Adrenal gland (tissue), 12 donors: ENCODE results near the gene NUCB1. TPM values are rescaled to one million over a fixed set of nuclear protein-coding genes. Genes with fewer than 3 reads are reported as not detected.
"Not testable (repeated sequence)": the region's sequence is repeated elsewhere in the genome, so short reads cannot be mapped to it uniquely, and the experiment has no call there.

Source experiments
- DNase-seq, 7 donors: peaks; one replicate each; pipeline ENCODE4 v3.0.0-alpha.2; 2019 to 2020
- H3K27ac ChIP-seq, 5 donors: fragments of 200-600 bp; sonication (generic) in 4 of 5; 1 replicate in 3 of 5; 2 replicates in 2 of 5; pipeline versions ENCODE4 v1.5.1 to v1.8.0; 2016 to 2020; ENCODE audit warnings: mild to moderate bottlenecking in 1 of 5
- H3K27me3 ChIP-seq: fragments of 200-600 bp; 2 replicates; pipeline ENCODE4 v1.8.0; 2021
- H3K36me3 ChIP-seq, 2 donors: fragments of 200-600 bp; replicated peaks in 1 of 2; 1 replicate in 1 of 2; 2 replicates in 1 of 2; pipeline versions ENCODE4 v1.5.1 to v1.8.0; 2018 to 2022
- H3K4me1 ChIP-seq, 2 donors: fragments of 200-600 bp; replicated peaks in 1 of 2; 1 replicate in 1 of 2; 2 replicates in 1 of 2; pipeline versions ENCODE4 v1.5.1 to v1.8.0; 2018 to 2021
- H3K4me3 ChIP-seq, 4 donors: fragments of 200-600 bp; sonication (generic) in 3 of 4; one replicate each; pipeline ENCODE4 v1.5.1; 2016 to 2018
- H3K9me3 ChIP-seq, 3 donors: fragments of 200-600 bp; sonication (generic) in 1 of 3; replicated peaks in 1 of 3; 1 replicate in 2 of 3; 2 replicates in 1 of 3; pipeline versions ENCODE4 v1.5.1 to v1.8.0; 2016 to 2021
- CTCF ChIP-seq, 6 experiments: fragments of 450-650 bp in 4 of 6; fragments of 200-600 bp in 2 of 6; sonication (generic) in 1 of 6; IDR thresholded peaks; 1 replicate in 5 of 6; 2 replicates in 1 of 6; pipeline versions ENCODE4 v1.5.1 to v1.8.0; 2016 to 2021; ENCODE audit warnings: antibody characterized with exemption in 6 of 6, mild to moderate bottlenecking in 2 of 6, moderate library complexity in 1 of 6
- POLR2A ChIP-seq, 2 donors: fragments of 450-650 bp; IDR thresholded peaks; one replicate each; pipeline ENCODE4 v1.6.1; 2017; ENCODE audit warnings: antibody characterized with exemption in 2 of 2, mild to moderate bottlenecking in 2 of 2, moderate library complexity in 1 of 2
- WGBS, 4 donors: extraction: QIAGEN DNeasy Blood & Tissue Kit in 2 of 4; methylation state at CpG; one replicate each; pipeline versions ENCODE4 v1.1.5 to v1.1.7; 2013 to 2017; 5-methylcytosine and 5-hydroxymethylcytosine counted together
- intact Hi-C, 2 donors: fragments of 100-400 bp; cut with DNase I; formaldehyde crosslinking; loops; one replicate each; pipeline versions ENCODE4 v1.14.1 to v1.15.0; 2022 to 2023
- polyA plus RNA-seq, 3 donors: library from polyadenylated mRNA; stranded (reverse); fragments of 200-250 nt in 2 of 3; fragments of 350-450 nt in 1 of 3; fragmentation: Illumina TruSeq in 1 of 3; extraction: RNeasy Lipid Tissue Mini Kit (QIAGEN cat#74804) in 1 of 3; gene quantifications; one replicate each; pipeline ENCODE4 v1.2.3, GENCODE V29; 2013 to 2014
- total RNA-seq, 9 donors: library from RNA; depleted of rRNA in 4 of 9; stranded (reverse); fragments of >200 nt in 4 of 9; fragments of 120-200 nt in 1 of 9; fragmentation: NEBNext Ultra II Directional in 1 of 9; extraction: Animal tissue kit (Norgen Biotek cat#: 25700) in 1 of 9; gene quantifications; one replicate each; pipeline versions ENCODE4 v1.1.0 to v1.2.4, GENCODE V29; 2013 to 2023
- donor health status: healthy with polysubstance abuse.
- donor health status: Bipolar disorder and iron deficiency.
- donor health status: DM: yes; HTN: yes; CAD: no.
- donor health status: DM: no; HTN: no; CAD: no.
- donor health status: DM: no; HTN: no; CAD: no.
- donor health status: DM: yes; HTN: yes; CAD: no.

Gene NUCB1
- total and polyA plus RNA-seq, 12 donors: 98.8 to 581 (median 249) TPM

DNA sequence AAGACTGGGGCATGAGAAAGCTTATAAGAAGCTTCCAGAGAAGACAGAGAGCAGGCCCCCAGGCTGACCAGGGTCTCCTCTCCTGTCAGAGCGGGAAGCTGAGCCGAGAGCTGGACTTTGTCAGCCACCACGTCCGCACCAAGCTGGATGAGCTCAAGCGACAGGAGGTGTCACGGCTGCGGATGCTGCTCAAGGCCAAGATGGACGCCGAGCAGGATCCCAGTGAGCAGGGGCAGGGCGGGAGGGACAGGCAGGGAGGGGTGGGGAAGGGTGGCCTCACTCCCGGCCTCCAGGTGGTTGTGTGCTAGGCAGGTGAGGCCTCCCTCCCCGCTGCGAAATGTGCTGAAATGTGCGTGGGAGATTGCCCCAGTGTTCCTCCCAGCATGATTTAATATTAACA lies 5.6 kb downstream of the NUCB1 start:
- intact Hi-C loops: no loop called here
- H3K4me3 ChIP-seq: no peak overlapping the region
- WGBS, 4 donors: 83 to 94% (median 92%) methylated on average over 9 to 14 of the region's 14 CpGs
- H3K27me3 ChIP-seq: no peaks in the 10 kb centered on the region
- no peak for DNase-seq
- H3K4me1 ChIP-seq: peaks cover 2 to 11% of the 10 kb centered on the region in 2 donors
- peaks cover 0 to 46% of the 10 kb centered on the region in 2 donors for H3K36me3 ChIP-seq
- H3K9me3 ChIP-seq: no peaks in the 10 kb centered on the region
- no peak overlapping the region for H3K27ac ChIP-seq
- no peak for TF ChIP-seq POLR2A (IDR thresholded peaks at IDR 0.05)
- TF ChIP-seq CTCF (IDR thresholded peaks at IDR 0.05): no peak

DNA sequence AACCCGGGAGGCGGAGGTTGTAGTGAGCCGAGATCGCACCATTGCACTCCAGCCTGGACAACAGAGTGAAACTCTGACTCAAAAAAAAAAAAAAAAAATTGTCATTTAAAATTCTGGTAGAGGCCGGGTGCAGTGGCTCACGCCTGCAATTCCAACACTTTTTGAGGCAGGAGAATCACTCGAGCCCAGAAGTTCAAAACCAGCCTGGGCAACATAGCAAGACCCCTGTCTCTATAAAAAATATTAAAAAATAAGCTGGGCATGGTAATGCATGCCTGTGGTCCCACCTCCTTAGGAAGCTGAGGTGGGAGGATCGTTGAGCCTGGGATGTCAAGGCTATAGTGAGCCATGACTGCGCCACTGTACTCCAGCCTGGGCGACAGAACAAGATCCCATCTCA lies 6.2 kb downstream of the NUCB1 start:
- Histone ChIP-seq H3K36me3 (peaks cover 0 to 53% of the 10 kb centered on the region in 2 donors), H3K4me3 (no peak overlapping the region), H3K27ac (no peak overlapping the region), H3K27me3 (no peaks in the 10 kb centered on the region), H3K4me1 (peaks cover under 1 to 6% of the 10 kb centered on the region in 2 donors), H3K9me3 (no peaks in the 10 kb centered on the region)
- 94 to 99% (median 96%) methylated on average over 10 of the region's 10 CpGs for whole genome bisulfite sequencing, 4 donors
- TF ChIP-seq CTCF (IDR thresholded peaks at IDR 0.05) (no peak), POLR2A (IDR thresholded peaks at IDR 0.05) (no peak)
- intact Hi-C loops: no loop called here
- DNase-seq: no peak

DNA sequence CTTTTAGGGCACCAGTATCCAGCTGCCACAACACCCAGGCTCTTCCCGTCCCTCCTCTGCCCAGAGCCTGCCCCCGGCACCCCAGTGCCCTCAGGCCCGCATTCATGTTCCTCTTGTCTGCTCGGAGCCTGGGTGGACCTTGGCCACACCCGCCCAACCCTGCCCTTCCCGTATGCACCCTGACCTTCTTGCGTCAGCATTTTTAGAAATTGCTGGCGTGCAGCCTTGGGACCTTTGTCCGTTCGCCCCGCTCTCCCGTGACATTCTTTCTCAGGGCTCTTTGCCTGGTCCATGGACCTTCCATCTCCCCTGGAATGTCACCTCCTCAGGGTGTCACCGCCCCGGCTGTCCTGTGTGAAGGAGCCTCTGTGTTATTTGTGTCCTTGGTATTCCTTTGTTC lies 7.6 kb downstream of the NUCB1 start:
- Histone ChIP-seq H3K4me1 (no peaks in the 10 kb centered on the region), H3K36me3 (peaks cover 0 to 66% of the 10 kb centered on the region in 2 donors), H3K27me3 (no peaks in the 10 kb centered on the region), H3K27ac (no peak overlapping the region), H3K4me3 (no peak overlapping the region), H3K9me3 (no peaks in the 10 kb centered on the region)
- DNase-seq: no peak
- 74 to 88% (median 75%) methylated on average over 13 to 14 of the region's 14 CpGs for WGBS, 4 donors
- TF ChIP-seq CTCF (IDR thresholded peaks at IDR 0.05): no peak
- intact Hi-C loops: no loop called here

DNA sequence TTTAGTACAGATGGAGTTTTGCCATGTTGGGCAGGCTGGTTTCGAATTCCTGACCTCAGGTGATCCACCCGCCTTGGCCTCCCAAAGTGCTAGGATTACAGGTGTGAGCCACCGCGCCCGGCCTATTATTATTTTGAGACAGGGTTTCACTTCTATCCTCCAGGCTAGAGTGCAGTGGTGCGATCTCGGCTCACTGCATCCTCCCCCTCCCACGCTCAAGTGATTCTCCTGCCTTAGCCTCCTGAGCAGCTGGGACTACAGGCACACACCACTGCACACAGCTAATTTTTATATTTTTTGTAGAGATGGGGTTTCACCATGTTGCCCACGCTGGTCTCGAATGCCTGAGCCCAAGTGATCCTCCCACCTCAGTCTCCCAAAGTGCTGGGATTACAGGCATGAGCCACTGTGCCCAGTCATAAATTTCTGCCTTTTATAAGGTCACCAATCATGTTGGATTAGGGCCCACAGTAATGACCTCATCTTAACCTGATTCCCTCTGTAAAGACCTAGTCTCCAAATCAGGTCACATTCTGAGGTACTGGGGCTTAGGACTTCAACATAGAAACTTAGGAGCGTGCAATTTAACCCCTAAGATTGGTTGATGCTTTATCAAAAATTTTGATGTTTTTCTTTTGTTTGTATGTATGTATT lies 9.4 kb downstream of the NUCB1 start:
- H3K27me3 ChIP-seq, H3K27ac ChIP-seq, intact Hi-C loops, H3K4me1 ChIP-seq, DNase-seq, H3K4me3 ChIP-seq, H3K9me3 ChIP-seq: not testable (repeated sequence)
- peaks cover 0 to 81% of the 10 kb centered on the region in 2 donors for H3K36me3 ChIP-seq
- 88 to 95% (median 91%) methylated on average over 11 of the region's 11 CpGs for WGBS, 4 donors

- H3K36me3 ChIP-seq: peaks cover 0 to 79% of the 10 kb centered on the region in 2 donors
- intact Hi-C loops: no loop called here
These were observed 10.7 kb downstream of the NUCB1 start for GRCh38 chr19:48910803-48911202.

More at GRCh38 chr19:48910803-48911202, 10.7 kb downstream of the NUCB1 start:
- Histone ChIP-seq H3K27ac (no peak overlapping the region), H3K9me3 (no peaks in the 10 kb centered on the region), H3K4me3 (no peak overlapping the region), H3K4me1 (no peaks in the 10 kb centered on the region), H3K27me3 (no peaks in the 10 kb centered on the region)
- no peak for DNase-seq
- TF ChIP-seq POLR2A (IDR thresholded peaks at IDR 0.05): no peak
- no peak for TF ChIP-seq CTCF (IDR thresholded peaks at IDR 0.05)
- 88 to 97% (median 94%) methylated on average over 2 of the region's 2 CpGs for WGBS, 4 donors
